K562 (cell line): ENCODE results near the gene SPEF1. TPM values are rescaled to one million over a fixed set of nuclear protein-coding genes. Genes with fewer than 3 reads are reported as not detected.

Experiments used
- FOXP1 ChIP-seq: sonication (generic); formaldehyde crosslinking; IDR thresholded peaks from 2 replicates; pipeline ENCODE4 v1.8.0; 2022; ENCODE audit warnings: mild to moderate bottlenecking, missing genetic modification reagents
- HINFP ChIP-seq: fragments of 450-650 bp; conservative IDR thresholded peaks from 2 replicates; pipeline ENCODE4 v1.6.1; 2016; ENCODE audit warnings: missing genetic modification characterization, low read depth, mild to moderate bottlenecking, control low read depth, missing compliant biosample characterization
- PHF8 ChIP-seq: fragments of 200-600 bp; sonication (generic); IDR thresholded peaks from 2 replicates; pipeline ENCODE4 v1.6.1; 2012; ENCODE audit warnings: mixed run types, mild to moderate bottlenecking, inconsistent platforms, low read length, moderate library complexity, borderline replicate concordance
- ZBTB49 ChIP-seq: sonication (generic); formaldehyde crosslinking; IDR thresholded peaks from 2 replicates; pipeline ENCODE4 v1.8.0; 2022; ENCODE audit warnings: missing genetic modification reagents, mild to moderate bottlenecking, borderline replicate concordance
- ZNF407 ChIP-seq: fragments of 450-650 bp; IDR thresholded peaks from 2 replicates; pipeline ENCODE4 v1.6.1; 2016; ENCODE audit warnings: low read depth
- ZNF696 ChIP-seq: fragments of 250-450 bp; sonication (Bioruptor Pico); conservative IDR thresholded peaks from 2 replicates; pipeline ENCODE4 v1.4.0; 2020; ENCODE audit warnings: mild to moderate bottlenecking, moderate library complexity
- polyA plus RNA-seq, 8 experiments: library from polyadenylated mRNA; depleted of rRNA in 4 of 8; stranded (reverse) in 5 of 8; unstranded in 3 of 8; fragments of >200 nt; fragmentation: Nextera tagmentation in 2 of 8; fragmentation: Illumina TruSeq in 1 of 8; extraction: Ambion mirVana in 2 of 8; extraction: Trizol in 1 of 8; gene quantifications; 2 replicates each; pipeline versions ENCODE4 v1.2.1 to v1.2.3, GENCODE V29; 2011 to 2014; ENCODE audit warnings: inconsistent platforms in 1 of 8, missing spikeins in 1 of 8
- total RNA-seq, 7 experiments: library from RNA; depleted of rRNA in 6 of 7; stranded (reverse); fragments of >200 nt in 6 of 7; fragmentation: Illumina TruSeq in 2 of 7; extraction: Trizol in 2 of 7; gene quantifications; 2 replicates each; pipeline versions ENCODE4 v1.2.1 to v1.2.3, GENCODE V29; 2011 to 2021; ENCODE audit warnings: low replicate concordance in 1 of 7
- TF ChIP-seq, protein P1 (sequence below): fragments of 200-800 bp; sonication (Bioruptor generic); IDR thresholded peaks from 2 replicates; pipeline ENCODE4 v1.6.1; 2016; ENCODE audit warnings: missing genetic modification characterization, missing compliant biosample characterization

The SPEF1 gene
- total and polyA plus RNA-seq, 9 of the 15 experiments (the other 6 are each of a cell fraction or from before 2014, with no cell fraction given) = not detected

DNA sequence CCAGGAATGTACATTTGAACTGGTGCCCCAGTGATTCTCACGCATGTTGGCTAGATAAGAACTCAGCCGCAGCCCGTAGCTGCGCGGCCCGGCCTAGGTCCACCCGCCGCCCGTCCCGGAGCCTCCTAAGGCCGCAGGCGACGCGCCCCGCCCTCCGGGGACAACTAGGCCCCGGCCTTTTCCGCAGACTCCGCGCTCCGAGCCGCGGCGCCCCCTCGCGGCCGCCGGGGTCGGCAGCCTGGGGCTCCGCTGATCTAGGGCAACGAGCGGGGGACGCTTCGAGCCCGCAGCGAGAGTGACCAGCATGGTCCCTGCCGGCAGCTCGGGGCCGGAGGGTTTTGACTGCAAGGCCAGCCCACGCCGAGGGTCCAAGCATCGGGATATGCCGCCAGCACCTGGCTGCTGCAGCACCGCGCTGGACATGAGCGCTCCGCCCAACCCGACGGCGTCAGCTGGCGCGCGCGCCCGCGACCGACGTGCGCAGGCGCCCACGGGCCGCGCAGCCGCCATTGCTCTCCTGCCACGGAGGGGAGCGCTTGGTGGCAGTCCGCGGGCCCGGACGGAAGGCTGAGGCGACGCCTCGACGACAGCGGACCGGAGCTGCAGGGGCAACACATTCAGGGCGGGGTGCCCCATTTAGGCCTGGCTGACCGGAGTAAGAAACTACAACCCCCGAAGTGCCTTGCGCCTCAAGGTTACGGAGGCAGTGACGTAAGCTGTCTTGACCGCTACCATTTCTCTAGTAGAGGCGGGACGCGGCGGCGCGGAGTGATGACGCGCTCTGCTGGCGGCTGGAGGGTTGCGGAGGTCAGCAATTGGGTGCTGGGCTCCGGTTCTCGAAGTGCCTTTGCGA lies 39.0 kb upstream of the SPEF1 start, which contains the start of gene AP5S1 (continued):
- TF ChIP-seq, protein P1, sequence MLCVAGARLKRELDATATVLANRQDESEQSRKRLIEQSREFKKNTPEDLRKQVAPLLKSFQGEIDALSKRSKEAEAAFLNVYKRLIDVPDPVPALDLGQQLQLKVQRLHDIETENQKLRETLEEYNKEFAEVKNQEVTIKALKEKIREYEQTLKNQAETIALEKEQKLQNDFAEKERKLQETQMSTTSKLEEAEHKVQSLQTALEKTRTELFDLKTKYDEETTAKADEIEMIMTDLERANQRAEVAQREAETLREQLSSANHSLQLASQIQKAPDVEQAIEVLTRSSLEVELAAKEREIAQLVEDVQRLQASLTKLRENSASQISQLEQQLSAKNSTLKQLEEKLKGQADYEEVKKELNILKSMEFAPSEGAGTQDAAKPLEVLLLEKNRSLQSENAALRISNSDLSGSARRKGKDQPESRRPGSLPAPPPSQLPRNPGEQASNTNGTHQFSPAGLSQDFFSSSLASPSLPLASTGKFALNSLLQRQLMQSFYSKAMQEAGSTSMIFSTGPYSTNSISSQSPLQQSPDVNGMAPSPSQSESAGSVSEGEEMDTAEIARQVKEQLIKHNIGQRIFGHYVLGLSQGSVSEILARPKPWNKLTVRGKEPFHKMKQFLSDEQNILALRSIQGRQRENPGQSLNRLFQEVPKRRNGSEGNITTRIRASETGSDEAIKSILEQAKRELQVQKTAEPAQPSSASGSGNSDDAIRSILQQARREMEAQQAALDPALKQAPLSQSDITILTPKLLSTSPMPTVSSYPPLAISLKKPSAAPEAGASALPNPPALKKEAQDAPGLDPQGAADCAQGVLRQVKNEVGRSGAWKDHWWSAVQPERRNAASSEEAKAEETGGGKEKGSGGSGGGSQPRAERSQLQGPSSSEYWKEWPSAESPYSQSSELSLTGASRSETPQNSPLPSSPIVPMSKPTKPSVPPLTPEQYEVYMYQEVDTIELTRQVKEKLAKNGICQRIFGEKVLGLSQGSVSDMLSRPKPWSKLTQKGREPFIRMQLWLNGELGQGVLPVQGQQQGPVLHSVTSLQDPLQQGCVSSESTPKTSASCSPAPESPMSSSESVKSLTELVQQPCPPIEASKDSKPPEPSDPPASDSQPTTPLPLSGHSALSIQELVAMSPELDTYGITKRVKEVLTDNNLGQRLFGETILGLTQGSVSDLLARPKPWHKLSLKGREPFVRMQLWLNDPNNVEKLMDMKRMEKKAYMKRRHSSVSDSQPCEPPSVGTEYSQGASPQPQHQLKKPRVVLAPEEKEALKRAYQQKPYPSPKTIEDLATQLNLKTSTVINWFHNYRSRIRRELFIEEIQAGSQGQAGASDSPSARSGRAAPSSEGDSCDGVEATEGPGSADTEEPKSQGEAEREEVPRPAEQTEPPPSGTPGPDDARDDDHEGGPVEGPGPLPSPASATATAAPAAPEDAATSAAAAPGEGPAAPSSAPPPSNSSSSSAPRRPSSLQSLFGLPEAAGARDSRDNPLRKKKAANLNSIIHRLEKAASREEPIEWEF (CRISPR knock-in tag) = no peak
- TF ChIP-seq HINFP (tag) (no peak), ZNF696 (CRISPR knock-in tag) (no peak), FOXP1 (CRISPR knock-in tag) (peak; percentile 57; the same call in 1 of the 2 replicates), PHF8 (peak; percentile 96), ZBTB49 (CRISPR knock-in tag) (0 out of 2 replicates have a peak, but pooled peaks have one; percentile 17), ZNF407 (peak; percentile 76; the same call in 1 of the 2 replicates)
